GM10266 (cell line): ENCODE results near the gene MYCN.

Source experiments
- DNase-seq: peaks from one replicate; pipeline ENCODE4 v3.0.0; 2012; ENCODE audit errors: extremely low spot score
- TF ChIP-seq, protein P1 (sequence below): IDR thresholded peaks from 2 replicates; pipeline ENCODE4 v1.5.1; 2012; ENCODE audit warnings: mild to moderate bottlenecking, low read depth; ENCODE audit not compliant: control insufficient read depth, insufficient read depth; ENCODE audit errors: missing control alignments

Gene MYCN

DNA sequence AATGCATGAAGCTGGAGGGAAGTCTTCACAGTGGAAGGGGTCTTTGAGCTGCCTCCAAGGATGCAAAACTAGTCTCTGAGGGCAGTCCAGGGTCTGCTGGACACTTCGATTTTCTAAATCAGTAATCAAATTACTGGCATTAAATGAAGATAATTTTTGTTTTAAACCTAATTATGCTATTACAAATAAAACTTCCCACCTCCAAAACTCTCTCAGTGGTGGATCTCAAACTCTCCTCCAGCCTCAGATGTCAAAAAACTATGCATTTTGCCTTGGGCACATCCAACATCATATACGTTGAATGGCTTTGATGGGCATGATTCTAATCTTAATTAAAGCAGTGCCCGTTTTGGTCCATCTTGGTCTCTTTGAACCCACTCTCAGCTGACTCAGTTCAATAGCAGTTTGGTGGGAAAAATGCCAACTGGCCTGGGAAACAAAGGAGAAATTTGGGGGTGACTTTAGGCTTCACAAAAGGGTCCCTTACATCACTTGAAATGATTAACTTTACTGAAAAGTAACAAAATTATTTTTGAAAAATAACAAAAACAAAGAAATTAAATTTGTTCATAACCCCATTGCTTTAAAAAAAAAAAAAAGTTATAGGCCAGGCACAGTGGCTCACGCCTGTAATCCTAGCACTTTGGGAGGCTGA, 5.9 kb upstream of the MYCN start:
- TF ChIP-seq, protein P1, sequence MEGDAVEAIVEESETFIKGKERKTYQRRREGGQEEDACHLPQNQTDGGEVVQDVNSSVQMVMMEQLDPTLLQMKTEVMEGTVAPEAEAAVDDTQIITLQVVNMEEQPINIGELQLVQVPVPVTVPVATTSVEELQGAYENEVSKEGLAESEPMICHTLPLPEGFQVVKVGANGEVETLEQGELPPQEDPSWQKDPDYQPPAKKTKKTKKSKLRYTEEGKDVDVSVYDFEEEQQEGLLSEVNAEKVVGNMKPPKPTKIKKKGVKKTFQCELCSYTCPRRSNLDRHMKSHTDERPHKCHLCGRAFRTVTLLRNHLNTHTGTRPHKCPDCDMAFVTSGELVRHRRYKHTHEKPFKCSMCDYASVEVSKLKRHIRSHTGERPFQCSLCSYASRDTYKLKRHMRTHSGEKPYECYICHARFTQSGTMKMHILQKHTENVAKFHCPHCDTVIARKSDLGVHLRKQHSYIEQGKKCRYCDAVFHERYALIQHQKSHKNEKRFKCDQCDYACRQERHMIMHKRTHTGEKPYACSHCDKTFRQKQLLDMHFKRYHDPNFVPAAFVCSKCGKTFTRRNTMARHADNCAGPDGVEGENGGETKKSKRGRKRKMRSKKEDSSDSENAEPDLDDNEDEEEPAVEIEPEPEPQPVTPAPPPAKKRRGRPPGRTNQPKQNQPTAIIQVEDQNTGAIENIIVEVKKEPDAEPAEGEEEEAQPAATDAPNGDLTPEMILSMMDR, result no peak
- DNase-seq, result no peak

DNA sequence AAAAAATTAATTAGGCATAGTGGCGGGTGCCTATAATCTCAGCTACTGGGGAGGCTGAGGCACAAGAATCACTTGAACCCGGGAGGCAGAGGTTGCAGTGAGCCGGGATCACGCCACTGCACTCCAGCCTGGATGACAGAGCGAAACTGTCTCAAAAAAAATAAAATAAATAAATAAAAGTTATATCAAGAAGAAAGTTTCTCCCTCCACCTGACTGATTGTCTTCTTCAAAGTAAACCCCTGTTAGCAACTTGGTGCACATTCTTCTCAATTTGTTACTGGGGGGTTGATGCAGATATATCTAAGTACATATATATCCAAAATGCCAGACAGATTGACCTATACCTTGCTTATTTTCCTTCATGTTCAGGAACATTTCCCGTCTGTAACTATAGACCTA, 5.2 kb upstream of the MYCN start:
- no peak for DNase-seq
- TF ChIP-seq, protein P1, result no peak

GRCh38 chr2:15935675-15936074, 4.7 kb upstream of the MYCN start:
- no peak for DNase-seq
- TF ChIP-seq, protein P1, result no peak

DNA sequence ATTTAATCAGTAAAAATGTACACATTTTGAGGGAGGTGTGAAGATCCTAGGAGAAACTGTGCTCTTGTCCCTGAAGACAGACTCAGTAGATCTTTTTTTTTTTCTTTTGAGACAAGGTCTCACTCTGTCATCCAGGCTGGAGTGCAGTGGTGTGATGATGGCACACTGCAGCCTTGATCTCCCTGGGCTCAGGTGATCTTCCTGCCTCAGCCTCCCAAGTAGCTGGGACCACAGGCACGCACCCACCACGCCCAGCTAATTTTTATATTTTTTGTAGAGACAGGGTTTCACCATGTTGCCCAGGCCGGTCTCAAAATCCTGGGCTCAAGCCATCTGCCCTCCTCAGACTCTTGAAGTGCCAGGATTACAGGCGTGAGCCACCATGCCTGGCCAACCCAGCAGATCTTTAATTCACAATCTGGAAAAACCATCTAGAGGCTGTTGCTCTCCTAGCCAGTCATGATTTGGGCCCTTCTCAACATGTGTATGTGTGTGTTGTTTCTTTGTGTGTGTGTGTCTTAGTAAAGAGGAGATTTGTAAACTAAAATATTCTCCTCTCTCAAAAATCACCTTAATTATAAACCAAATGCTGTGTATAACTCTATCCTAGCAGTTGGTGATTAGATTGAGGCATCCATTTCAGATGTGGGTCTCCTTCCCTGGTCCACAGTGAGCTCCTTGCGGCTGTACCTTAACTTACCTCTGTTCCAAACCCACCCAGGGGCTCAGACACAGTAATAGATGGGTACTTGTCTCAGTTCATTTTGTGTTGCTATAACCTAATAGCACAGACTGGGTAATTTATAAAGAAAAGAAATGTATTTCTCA, 3.9 kb upstream of the MYCN start:
- no peak for DNase-seq
- TF ChIP-seq, protein P1, result no peak

DNA sequence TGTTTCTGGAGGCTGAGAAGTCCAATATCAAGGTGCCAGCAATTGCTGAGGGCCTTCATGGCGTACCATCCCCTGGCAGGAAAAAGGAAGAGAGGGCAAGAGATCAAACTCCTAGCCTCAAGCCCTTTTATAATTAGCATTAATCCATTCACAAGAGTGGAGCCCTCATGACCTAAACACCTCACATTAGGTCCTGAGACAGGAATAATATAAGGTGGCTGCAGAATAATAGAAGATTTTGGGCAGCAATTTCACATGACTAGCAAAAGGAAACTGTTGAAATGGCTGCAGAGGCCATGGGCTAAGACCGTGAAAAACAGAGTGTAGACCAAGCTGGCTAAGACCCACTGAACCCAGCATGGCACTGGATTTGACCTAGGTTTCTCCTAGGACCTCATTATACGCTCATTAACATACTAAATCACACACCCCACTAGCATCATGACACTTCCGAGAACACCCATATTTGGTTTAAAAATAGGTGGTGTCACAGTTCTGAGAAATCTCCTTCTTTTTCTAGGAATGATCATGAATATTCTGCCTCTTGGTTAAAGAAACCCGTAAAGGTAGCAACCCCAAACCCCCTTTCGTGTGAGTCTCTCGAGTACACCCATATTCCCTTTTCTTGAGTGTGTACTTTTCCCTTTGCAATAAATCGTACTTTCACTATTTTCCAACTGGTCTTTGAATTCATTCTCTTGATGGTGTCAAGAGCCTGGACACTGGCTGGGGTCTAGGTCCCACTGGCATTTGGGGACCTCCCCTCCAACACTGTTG, 3.1 kb upstream of the MYCN start:
- TF ChIP-seq, protein P1, result no peak
- no peak for DNase-seq

DNA sequence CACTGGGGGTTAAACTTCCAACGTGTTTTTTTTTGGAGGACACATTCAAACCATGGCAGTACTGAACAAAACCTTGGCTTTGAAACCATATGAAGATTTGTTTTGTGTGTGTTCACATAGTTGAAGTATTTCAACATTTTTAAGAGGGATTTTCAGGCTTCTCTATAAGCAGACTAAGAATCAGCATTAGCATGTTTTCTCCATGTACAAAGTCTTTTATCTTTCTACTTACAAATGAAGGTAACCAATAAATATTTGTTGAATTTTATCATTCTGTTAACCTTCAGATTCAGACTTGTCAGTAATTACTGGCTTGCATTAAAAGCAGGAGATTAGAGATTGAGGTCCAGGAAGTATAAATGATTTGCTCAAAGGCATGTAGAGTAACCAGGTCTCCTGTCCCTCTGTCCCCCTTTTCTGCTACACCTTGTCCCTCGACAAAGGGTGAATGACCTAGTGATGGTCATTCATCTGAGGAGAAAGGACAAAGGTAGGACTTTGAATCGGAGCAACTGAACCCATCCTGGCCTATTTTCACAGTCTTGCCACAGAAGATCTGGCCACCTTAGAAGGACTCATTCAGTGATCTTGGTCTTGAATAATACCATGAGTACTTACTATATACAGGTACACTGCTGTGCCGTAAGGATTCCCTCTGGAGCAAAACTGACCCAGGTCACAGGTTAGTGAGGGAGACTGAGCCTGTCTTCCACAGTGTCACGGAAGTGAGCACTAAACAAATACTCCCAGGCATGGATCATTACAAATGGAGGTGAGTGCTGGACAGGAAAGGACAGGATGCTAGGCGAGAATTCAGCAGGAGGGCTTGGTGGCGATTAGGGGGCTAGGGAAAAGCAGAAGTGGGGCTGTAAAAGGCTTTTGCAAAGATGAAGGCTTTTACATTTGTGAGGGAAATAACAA, 2.2 kb upstream of the MYCN start:
- DNase-seq, result no peak
- TF ChIP-seq, protein P1, result no peak
